HL-60/S4 treated with retinoic acid at 250 ng/mL for 4 days and 3 days (cell line): ENCODE results near the gene USO1.
"Not testable (repeated sequence)": the region's sequence is repeated elsewhere in the genome, so short reads cannot be mapped to it uniquely, and the experiment has no call there.

Experiments
- in situ Hi-C: fragments of 300-500 bp; cut with MboI; formaldehyde crosslinking; loops from 2 replicates; pipeline ENCODE4 v1.7.0; 2022; ENCODE audit warnings: low sequenced_read_pairs

The USO1 gene

GRCh38 chr4:75745721-75746199, 21.4 kb downstream of the USO1 start:
- in situ Hi-C loops = no loop called here

- in situ Hi-C loops = no loop called here
Observed at GRCh38 chr4:75752637-75753036, 28.3 kb downstream of the USO1 start.

- in situ Hi-C loops = no loop called here
Observed at GRCh38 chr4:75769036-75769435, 44.7 kb downstream of the USO1 start.

GRCh38 chr4:75771607-75772006, 47.2 kb downstream of the USO1 start:
- in situ Hi-C loops = no loop called here

- in situ Hi-C loops = no loop called here
Observed at GRCh38 chr4:75777589-75777988, 53.2 kb downstream of the USO1 start.

GRCh38 chr4:75779105-75779757, 54.9 kb downstream of the USO1 start:
- in situ Hi-C loops = no loop called here

GRCh38 chr4:75781305-75781704, 56.9 kb downstream of the USO1 start:
- in situ Hi-C loops = no loop called here

- in situ Hi-C loops = no loop called here
Observed at GRCh38 chr4:75786526-75786925, 62.1 kb downstream of the USO1 start.

GRCh38 chr4:75786938-75787337, 62.6 kb downstream of the USO1 start:
- in situ Hi-C loops = no loop called here

GRCh38 chr4:75790024-75790423, 65.6 kb downstream of the USO1 start:
- in situ Hi-C loops = no loop called here

- in situ Hi-C loops = no loop called here
Observed at GRCh38 chr4:75800972-75801371, 76.6 kb downstream of the USO1 start.

- in situ Hi-C loops = not testable (repeated sequence)
Observed at GRCh38 chr4:75806035-75806434, 81.7 kb downstream of the USO1 start.

- in situ Hi-C loops = no loop called here
Observed at GRCh38 chr4:75817901-75818300, 93.5 kb downstream of the USO1 start.

GRCh38 chr4:75819121-75819520, 94.7 kb downstream of the USO1 start:
- in situ Hi-C loops = no loop called here

- in situ Hi-C loops = no loop called here
Observed at GRCh38 chr4:75820197-75820596, 95.8 kb downstream of the USO1 start.

GRCh38 chr4:75820676-75821075, 96.3 kb downstream of the USO1 start:
- in situ Hi-C loops = no loop called here

- in situ Hi-C loops = no loop called here
Observed at GRCh38 chr4:75821216-75821615, 96.8 kb downstream of the USO1 start.

GRCh38 chr4:75821966-75822365, 97.6 kb downstream of the USO1 start:
- in situ Hi-C loops = no loop called here

GRCh38 chr4:75822416-75822815, 98.0 kb downstream of the USO1 start:
- in situ Hi-C loops = no loop called here

GRCh38 chr4:75823812-75824211, 99.4 kb downstream of the USO1 start:
- in situ Hi-C loops = no loop called here

- in situ Hi-C loops = no loop called here
Observed at GRCh38 chr4:75830906-75831305, 106.5 kb downstream of the USO1 start.

- in situ Hi-C loops = no loop called here
Observed at GRCh38 chr4:75831856-75832405, 107.6 kb downstream of the USO1 start.
